GM23338 (cell line): Measurements from ENCODE around the gene SLC25A13.

Experiments used
- CREB1 ChIP-seq: fragments of 250-450 bp; sonication (Bioruptor Pico); IDR thresholded peaks from 2 replicates; pipeline ENCODE4 v1.5.0; 2020; ENCODE audit warnings: low read depth, mild to moderate bottlenecking, moderate library complexity
- EZH2 ChIP-seq: fragments of 200-600 bp; sonication (generic); IDR thresholded peaks from one replicate; pipeline ENCODE4 v1.8.0; 2017; ENCODE audit warnings: antibody characterized with exemption, mild to moderate bottlenecking, low read depth; ENCODE audit not compliant: unreplicated experiment
- JUNB ChIP-seq: IDR thresholded peaks from one replicate; pipeline ENCODE4 v1.6.1; 2016; ENCODE audit warnings: antibody characterized with exemption; ENCODE audit not compliant: unreplicated experiment
- POLR2AphosphoS5 ChIP-seq: IDR thresholded peaks from 2 replicates; pipeline ENCODE4 v1.6.1; 2016; ENCODE audit warnings: antibody characterized with exemption, low read depth
- STAT1 ChIP-seq: IDR thresholded peaks from one replicate; pipeline ENCODE4 v1.6.1; 2016; ENCODE audit warnings: antibody characterized with exemption; ENCODE audit not compliant: unreplicated experiment
- TF ChIP-seq, protein P1 (sequence below), 2 experiments: fragments of 200-600 bp in 1 of 2; sonication (generic) in 1 of 2; conservative IDR thresholded peaks; 2 replicates each; pipeline versions ENCODE4 v1.5.1 to v1.6.1; 2016 to 2017; ENCODE audit warnings: antibody characterized with exemption in 2 of 2, low read depth in 2 of 2, mild to moderate bottlenecking in 2 of 2, moderate library complexity in 1 of 2
- TF ChIP-seq, protein P2 (sequence below): IDR thresholded peaks from one replicate; pipeline ENCODE4 v1.6.1; 2018; ENCODE audit warnings: antibody characterized with exemption; ENCODE audit not compliant: unreplicated experiment
- TF ChIP-seq, protein P3 (sequence below): fragments of 250-450 bp; sonication (Bioruptor Pico); IDR thresholded peaks from 2 replicates; pipeline ENCODE4 v1.5.0; 2020; ENCODE audit warnings: mild to moderate bottlenecking, moderate library complexity

DNA sequence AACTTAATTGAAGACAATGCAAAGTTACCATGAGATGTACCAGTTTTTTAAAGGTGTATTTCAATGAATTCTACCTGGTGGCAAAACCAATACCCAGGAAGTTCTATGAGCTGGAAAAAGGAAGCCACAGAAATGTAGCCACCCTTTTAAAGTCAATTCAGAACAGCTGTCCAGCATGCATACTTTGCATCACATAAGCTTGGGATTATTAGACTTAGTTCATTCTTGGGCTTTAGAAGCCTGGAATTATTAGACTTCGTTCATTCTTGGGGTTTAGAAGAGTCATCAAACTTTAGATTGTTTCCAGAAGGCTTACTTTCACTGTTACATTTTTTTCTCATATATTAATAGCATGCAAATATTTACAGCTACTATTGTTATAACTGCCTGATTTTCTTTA, 20.9 kb downstream of the SLC25A13 start:
- TF ChIP-seq, protein P1, sequence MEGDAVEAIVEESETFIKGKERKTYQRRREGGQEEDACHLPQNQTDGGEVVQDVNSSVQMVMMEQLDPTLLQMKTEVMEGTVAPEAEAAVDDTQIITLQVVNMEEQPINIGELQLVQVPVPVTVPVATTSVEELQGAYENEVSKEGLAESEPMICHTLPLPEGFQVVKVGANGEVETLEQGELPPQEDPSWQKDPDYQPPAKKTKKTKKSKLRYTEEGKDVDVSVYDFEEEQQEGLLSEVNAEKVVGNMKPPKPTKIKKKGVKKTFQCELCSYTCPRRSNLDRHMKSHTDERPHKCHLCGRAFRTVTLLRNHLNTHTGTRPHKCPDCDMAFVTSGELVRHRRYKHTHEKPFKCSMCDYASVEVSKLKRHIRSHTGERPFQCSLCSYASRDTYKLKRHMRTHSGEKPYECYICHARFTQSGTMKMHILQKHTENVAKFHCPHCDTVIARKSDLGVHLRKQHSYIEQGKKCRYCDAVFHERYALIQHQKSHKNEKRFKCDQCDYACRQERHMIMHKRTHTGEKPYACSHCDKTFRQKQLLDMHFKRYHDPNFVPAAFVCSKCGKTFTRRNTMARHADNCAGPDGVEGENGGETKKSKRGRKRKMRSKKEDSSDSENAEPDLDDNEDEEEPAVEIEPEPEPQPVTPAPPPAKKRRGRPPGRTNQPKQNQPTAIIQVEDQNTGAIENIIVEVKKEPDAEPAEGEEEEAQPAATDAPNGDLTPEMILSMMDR (conservative IDR thresholded peaks at IDR 0.05; ENCODE audit: low read depth in 2 of 2): no peak
- TF ChIP-seq JUNB (no peak), STAT1 (no peak), EZH2 (no peak), CREB1 (CRISPR knock-in tag) (no peak), POLR2AphosphoS5 (no peak)
- TF ChIP-seq, protein P2, sequence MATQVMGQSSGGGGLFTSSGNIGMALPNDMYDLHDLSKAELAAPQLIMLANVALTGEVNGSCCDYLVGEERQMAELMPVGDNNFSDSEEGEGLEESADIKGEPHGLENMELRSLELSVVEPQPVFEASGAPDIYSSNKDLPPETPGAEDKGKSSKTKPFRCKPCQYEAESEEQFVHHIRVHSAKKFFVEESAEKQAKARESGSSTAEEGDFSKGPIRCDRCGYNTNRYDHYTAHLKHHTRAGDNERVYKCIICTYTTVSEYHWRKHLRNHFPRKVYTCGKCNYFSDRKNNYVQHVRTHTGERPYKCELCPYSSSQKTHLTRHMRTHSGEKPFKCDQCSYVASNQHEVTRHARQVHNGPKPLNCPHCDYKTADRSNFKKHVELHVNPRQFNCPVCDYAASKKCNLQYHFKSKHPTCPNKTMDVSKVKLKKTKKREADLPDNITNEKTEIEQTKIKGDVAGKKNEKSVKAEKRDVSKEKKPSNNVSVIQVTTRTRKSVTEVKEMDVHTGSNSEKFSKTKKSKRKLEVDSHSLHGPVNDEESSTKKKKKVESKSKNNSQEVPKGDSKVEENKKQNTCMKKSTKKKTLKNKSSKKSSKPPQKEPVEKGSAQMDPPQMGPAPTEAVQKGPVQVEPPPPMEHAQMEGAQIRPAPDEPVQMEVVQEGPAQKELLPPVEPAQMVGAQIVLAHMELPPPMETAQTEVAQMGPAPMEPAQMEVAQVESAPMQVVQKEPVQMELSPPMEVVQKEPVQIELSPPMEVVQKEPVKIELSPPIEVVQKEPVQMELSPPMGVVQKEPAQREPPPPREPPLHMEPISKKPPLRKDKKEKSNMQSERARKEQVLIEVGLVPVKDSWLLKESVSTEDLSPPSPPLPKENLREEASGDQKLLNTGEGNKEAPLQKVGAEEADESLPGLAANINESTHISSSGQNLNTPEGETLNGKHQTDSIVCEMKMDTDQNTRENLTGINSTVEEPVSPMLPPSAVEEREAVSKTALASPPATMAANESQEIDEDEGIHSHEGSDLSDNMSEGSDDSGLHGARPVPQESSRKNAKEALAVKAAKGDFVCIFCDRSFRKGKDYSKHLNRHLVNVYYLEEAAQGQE: no peak
- TF ChIP-seq, protein P3, sequence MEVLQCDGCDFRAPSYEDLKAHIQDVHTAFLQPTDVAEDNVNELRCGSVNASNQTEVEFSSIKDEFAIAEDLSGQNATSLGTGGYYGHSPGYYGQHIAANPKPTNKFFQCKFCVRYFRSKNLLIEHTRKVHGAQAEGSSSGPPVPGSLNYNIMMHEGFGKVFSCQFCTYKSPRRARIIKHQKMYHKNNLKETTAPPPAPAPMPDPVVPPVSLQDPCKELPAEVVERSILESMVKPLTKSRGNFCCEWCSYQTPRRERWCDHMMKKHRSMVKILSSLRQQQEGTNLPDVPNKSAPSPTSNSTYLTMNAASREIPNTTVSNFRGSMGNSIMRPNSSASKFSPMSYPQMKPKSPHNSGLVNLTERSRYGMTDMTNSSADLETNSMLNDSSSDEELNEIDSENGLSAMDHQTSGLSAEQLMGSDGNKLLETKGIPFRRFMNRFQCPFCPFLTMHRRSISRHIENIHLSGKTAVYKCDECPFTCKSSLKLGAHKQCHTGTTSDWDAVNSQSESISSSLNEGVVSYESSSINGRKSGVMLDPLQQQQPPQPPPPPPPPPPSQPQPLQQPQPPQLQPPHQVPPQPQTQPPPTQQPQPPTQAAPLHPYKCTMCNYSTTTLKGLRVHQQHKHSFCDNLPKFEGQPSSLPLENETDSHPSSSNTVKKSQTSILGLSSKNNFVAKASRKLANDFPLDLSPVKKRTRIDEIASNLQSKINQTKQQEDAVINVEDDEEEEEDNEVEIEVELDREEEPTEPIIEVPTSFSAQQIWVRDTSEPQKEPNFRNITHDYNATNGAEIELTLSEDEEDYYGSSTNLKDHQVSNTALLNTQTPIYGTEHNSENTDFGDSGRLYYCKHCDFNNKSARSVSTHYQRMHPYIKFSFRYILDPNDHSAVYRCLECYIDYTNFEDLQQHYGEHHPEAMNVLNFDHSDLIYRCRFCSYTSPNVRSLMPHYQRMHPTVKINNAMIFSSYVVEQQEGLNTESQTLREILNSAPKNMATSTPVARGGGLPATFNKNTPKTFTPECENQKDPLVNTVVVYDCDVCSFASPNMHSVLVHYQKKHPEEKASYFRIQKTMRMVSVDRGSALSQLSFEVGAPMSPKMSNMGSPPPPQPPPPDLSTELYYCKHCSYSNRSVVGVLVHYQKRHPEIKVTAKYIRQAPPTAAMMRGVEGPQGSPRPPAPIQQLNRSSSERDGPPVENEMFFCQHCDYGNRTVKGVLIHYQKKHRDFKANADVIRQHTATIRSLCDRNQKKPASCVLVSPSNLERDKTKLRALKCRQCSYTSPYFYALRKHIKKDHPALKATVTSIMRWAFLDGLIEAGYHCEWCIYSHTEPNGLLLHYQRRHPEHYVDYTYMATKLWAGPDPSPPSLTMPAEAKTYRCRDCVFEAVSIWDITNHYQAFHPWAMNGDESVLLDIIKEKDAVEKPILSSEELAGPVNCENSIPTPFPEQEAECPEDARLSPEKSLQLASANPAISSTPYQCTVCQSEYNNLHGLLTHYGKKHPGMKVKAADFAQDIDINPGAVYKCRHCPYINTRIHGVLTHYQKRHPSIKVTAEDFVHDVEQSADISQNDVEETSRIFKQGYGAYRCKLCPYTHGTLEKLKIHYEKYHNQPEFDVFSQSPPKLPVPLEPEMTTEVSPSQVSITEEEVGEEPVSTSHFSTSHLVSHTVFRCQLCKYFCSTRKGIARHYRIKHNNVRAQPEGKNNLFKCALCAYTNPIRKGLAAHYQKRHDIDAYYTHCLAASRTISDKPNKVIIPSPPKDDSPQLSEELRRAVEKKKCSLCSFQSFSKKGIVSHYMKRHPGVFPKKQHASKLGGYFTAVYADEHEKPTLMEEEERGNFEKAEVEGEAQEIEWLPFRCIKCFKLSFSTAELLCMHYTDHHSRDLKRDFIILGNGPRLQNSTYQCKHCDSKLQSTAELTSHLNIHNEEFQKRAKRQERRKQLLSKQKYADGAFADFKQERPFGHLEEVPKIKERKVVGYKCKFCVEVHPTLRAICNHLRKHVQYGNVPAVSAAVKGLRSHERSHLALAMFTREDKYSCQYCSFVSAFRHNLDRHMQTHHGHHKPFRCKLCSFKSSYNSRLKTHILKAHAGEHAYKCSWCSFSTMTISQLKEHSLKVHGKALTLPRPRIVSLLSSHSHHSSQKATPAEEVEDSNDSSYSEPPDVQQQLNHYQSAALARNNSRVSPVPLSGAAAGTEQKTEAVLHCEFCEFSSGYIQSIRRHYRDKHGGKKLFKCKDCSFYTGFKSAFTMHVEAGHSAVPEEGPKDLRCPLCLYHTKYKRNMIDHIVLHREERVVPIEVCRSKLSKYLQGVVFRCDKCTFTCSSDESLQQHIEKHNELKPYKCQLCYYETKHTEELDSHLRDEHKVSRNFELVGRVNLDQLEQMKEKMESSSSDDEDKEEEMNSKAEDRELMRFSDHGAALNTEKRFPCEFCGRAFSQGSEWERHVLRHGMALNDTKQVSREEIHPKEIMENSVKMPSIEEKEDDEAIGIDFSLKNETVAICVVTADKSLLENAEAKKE: no peak
